M059J (cell line): Measurements from ENCODE around the gene RABGAP1. TPM values are rescaled to one million over a fixed set of nuclear protein-coding genes. Genes with fewer than 3 reads are reported as not detected.

Source experiments
- DNase-seq: peaks from one replicate; pipeline ENCODE4 v3.0.0-alpha.2; 2012; ENCODE audit warnings: low read depth
- total RNA-seq: library from RNA; depleted of rRNA; stranded (reverse); fragments of >200 nt; shearing (Covaris generic); gene quantifications from 2 replicates; pipeline ENCODE4 v1.2.3, GENCODE V29; 2014

The RABGAP1 gene
- total RNA-seq, 1 experiment from 2014 or later, result 32.4 TPM

DNA sequence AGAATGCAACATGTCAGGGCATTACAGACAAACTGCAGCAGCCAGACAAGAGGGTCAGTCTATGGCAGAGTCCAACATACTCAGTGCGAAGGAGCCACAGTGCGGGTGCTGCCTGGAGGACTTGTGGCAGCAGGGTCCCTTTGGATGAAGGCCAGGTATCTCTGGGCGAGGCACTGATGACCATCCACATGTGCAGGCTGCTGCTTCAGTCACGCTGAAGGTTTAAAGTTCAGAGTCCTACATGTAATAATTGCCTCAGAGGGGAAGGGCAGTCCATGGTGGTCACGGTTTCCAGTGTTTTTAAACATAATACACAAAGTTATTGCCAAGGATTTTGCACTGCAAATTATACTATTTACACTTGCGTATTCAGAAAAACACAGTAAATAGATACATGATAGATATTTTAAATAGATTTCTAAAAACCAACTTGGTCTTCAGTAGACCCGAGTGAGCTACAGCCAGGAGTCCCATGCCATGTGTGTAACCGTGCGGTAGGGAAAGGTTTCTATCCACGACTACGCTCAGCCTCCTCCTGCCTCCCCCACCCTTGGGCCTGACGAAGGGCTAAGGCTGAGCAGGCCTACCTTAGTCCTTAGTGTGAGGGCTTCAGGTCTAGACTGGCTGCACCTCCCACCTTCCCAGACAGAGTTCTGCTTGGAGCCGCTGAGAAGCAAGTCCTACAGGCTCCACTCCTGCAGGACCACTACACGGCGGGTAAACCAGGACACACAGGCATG is 168.9 kb downstream of the RABGAP1 start:
- DNase-seq, result no peak

GRCh38 chr9:123111427-123112014 is 170.7 kb downstream of the RABGAP1 start:
- DNase-seq, result no peak

GRCh38 chr9:123112015-123112975 is 171.5 kb downstream of the RABGAP1 start:
- no peak for DNase-seq

DNA sequence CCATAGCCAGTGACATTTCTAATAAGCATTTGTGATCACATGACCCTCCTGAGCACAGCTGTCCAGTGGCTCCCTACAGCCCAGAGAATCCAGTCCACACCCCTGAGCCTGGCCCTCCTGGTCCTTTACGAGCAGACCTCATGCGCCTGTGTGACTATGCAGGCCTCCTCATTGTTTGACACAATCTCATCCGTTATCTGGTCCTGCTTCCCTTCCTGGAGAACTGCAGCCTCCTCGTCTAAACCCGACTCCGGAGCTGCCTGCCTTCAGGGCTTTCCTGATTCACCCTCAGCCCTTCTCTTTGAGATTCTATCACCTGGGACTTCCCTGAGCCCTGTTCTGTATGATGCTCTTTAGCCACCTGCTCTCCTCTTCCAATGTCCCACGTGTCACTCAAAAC is 172.4 kb downstream of the RABGAP1 start:
- no peak for DNase-seq

DNA sequence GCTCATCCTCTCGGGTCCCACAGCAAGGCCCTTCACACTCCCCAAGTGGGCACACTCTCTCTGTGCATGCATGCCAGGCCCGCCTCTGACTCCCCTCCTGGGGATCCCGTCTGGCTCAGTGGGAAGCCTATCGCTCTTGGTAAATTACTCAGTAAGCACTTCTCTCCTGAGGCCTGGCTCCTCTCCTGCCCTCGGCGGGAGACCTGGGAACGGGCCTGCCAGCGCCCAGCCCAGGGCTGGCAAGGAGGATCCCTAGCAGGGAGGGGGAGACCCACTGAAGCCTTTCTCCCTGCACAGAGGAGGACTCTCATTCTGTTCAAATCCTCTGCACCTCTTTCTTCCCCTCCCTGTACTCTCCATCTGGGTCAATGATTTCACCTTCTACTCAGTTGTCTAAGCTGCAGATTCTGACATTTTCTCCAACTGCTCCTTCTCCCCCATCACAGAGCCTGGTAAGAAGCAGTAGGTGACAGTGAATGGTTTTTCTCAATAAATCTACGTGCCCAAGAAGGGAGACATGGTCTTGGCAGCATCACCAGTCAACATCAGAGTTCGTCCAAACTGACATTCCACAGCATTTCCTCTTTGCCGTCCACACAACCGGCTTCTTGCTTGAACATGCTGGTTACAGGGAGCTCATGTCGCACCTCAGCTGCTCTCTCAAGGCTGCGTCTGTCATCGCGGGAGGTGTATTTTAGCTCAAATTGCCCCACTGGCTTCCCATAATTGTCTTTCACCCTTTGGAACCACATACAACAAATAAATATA is 174.5 kb downstream of the RABGAP1 start:
- DNase-seq, result no peak

DNA sequence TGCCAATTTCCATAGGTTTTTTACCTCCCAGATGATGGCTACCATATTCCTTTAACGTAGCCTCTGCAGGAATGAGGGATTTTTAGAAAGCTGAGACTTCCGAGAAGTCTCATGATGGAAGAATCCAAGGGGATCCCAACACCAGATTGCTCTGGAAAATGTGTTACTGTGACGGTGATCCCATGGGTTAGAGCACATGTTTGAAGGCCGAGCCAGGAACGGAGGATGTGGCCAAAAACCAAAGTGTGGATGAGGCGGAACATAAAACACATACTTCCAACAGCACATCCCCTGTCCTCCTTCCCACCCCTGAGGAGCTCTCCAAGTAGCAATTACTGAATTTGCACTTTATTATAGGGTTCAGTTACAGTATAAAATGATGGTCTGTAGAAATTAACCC is 175.2 kb downstream of the RABGAP1 start:
- no peak for DNase-seq

DNA sequence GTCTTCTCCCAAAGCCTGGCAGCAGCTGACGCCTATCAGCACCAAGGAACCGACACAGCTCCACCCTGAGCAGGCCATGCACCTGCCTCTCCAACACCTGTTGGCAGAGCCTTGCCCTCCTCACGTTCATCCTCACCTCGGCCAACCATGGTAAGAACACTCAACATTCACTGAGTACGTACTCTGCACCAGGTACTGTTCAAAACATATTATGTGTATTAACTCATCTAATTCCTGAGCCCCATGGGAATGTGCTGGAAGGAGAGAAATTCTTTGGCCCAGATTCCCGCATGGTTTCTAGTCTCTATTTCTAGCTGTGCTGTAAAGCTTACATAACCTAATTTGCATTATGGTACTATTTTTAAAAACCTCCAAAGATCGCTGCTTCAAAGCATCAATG is 178.7 kb downstream of the RABGAP1 start:
- no peak for DNase-seq

DNA sequence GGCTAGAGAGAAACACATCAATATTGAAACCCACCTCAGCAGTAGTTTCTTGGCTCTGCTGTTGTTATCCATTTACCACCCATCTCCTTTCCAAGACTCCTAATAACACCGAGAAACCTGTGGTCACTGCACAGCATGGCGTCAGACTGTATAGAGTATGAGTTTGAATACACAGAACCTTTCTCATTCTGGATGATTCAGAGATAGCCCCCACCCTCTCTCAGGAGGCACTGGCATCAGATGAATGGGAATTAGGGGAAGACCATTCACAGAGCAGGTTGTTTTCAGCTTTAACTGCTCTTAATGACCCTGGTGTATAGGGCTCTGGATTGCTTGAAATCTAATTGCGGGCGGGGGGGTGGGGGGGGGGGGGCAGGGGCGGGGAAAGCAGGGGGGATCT is 179.3 kb downstream of the RABGAP1 start:
- DNase-seq, result no peak

DNA sequence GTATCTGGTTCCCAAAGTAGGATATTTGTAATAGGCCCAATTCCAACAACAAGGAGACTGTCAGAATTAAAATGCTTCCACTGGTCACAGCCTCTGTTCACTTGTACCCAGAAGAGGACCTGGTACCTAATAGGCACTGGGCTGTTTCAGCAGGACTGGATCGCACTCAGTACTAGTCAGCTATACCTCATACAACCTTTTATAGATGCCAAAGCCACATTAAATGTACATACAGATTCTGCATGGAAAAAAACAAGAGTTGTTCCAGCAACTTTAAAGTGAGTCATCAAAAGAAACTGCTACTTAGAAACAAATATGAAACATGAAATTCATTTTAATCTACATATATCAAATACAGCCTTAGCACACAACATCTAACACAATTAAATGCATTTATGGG is 180.1 kb downstream of the RABGAP1 start:
- DNase-seq, result no peak

DNA sequence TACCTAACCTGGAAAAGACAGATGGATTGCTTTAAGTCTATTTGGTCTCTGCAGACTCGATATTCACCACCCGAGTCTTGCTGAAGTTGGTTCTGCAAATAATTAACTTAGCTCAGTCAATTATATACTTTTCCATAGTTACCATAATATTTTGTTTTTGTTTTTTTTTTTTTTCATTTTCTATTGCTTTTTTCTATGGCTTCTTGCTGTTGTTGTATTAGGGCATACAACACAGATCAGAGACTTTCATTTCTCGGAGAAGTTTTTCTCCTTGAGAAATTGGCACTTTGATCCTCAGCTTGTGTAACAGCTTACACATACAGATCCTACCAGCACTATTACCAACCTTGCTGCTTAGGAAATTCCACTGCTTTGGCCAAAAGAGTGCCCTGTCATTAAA is 180.6 kb downstream of the RABGAP1 start:
- no peak for DNase-seq

- no peak for DNase-seq
These were observed 186.8 kb downstream of the RABGAP1 start for GRCh38 chr9:123127512-123128075.

DNA sequence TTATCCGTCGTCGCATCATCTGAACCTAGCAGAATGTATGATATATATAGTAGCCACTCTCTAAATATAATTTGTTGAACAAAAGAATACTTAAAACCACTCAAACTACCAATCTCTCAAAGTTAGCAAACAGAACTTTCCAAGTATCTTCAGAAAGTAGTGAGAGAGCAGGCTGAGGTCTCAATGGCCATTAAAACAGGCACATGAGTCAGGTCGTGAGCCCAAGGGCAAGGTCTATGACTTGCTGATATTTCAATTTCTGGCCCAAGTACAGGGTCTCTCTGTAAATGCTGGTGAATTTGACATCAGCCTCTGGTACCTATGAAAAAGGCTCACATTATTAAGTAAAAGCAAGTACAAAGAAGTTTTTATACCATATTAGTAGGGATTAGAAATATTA is 187.8 kb downstream of the RABGAP1 start:
- DNase-seq, result no peak

- DNase-seq, result no peak
These were observed 188.6 kb downstream of the RABGAP1 start for GRCh38 chr9:123129423-123129822.

- peak; percentile 72 for DNase-seq
These were observed 190.4 kb downstream of the RABGAP1 start for GRCh38 chr9:123131258-123131657.

DNA sequence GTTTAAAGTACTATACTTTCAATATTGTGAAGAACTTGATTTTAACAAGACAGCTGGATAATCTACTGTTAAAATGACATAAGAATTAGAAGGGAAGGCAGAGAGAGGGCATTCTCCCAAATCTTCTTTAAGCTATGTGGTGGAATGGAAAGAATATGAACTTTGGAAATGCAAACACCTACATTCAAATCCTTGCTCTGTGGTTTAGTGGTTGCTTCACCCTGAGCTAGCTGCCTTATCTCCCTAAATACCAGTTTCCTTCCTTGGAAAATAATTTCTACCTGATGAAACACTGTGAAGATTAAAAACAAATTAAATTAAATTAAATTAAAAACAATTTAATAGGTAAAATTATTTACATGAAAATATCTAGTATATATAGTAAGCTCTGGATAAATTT is 191.2 kb downstream of the RABGAP1 start:
- DNase-seq, result no peak

DNA sequence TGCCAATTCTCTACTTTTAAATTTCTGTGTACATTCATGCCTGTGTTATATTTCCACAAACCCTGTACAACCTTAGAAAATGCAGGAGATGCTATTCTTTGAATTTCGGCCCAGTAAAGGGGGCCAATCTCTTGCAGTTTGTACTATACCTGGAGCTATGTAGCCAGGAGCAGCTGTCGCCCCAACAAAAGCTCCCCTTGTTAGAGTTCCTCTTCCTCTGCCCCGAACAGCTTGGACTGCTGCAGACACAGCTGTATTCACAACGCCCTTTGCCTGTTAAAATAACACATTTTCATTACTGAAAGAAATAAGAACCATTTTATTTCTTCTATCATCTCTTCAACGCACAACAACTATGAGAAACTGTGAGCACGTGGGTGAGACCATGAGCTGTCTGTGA is 191.9 kb downstream of the RABGAP1 start:
- no peak for DNase-seq

GRCh38 chr9:123135430-123135829 is 194.6 kb downstream of the RABGAP1 start:
- DNase-seq, result no peak

DNA sequence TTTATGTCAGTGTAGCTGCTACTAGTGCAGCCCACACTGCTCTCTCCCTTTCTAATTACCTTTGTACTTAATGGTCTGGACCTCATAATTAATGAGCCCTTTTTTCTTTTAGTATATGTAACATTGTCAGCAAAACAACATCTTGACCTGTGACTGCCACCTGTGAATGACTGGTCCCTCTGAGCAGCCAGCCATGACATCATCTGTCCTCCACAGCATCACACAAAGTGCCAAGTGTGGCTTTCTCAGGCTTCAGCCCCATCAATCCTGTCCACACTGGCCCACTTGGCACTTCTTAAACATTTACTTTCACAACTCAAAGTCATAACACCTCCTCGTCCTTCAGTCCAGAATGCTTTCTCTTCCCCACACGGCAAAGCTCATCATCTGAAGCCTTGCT is 197.3 kb downstream of the RABGAP1 start:
- DNase-seq, result no peak

DNA sequence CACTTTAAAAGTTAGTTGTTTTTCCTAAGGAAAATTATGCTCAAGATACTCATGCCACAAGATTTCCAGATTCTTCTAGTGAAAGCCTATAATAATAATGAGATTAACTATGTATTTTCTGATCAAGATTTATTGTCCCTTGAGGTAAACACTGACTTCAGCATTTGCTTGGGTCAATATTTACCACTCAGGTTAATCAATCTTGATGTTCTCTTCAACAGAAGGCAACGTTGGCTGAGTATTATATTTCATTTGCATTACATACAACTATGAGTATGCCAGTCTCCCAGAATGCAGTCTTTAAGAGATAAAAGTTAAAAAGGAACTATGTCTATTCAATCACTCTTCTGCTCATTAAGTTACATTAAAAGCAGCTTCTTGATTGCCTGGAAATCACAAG is 208.2 kb downstream of the RABGAP1 start:
- DNase-seq, result no peak

GRCh38 chr9:123150708-123151503 is 210.1 kb downstream of the RABGAP1 start:
- peak; percentile 13 for DNase-seq
